Loucy (cell line): Measurements from ENCODE around the gene PRKN.

Source experiments
- EZH2phosphoT487 ChIP-seq: fragments of 200-600 bp; IDR thresholded peaks from 2 replicates; pipeline ENCODE4 v1.6.1; 2018; ENCODE audit warnings: antibody characterized with exemption, mild to moderate bottlenecking, moderate library complexity, borderline replicate concordance
- TF ChIP-seq, protein P1 (sequence below): fragments of 200-600 bp; sonication (generic); conservative IDR thresholded peaks from 2 replicates; pipeline ENCODE4 v1.5.1; 2014; ENCODE audit warnings: mild to moderate bottlenecking, antibody characterized with exemption, low read length

GRCh38 chr6:161410736-161411135 is 1316.8 kb downstream of the PRKN start:
- TF ChIP-seq, protein P1, sequence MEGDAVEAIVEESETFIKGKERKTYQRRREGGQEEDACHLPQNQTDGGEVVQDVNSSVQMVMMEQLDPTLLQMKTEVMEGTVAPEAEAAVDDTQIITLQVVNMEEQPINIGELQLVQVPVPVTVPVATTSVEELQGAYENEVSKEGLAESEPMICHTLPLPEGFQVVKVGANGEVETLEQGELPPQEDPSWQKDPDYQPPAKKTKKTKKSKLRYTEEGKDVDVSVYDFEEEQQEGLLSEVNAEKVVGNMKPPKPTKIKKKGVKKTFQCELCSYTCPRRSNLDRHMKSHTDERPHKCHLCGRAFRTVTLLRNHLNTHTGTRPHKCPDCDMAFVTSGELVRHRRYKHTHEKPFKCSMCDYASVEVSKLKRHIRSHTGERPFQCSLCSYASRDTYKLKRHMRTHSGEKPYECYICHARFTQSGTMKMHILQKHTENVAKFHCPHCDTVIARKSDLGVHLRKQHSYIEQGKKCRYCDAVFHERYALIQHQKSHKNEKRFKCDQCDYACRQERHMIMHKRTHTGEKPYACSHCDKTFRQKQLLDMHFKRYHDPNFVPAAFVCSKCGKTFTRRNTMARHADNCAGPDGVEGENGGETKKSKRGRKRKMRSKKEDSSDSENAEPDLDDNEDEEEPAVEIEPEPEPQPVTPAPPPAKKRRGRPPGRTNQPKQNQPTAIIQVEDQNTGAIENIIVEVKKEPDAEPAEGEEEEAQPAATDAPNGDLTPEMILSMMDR = no peak
- TF ChIP-seq EZH2phosphoT487 = no peak
